Mesendoderm (in vitro differentiated cells): Measurements from ENCODE around the gene PLEKHA1. TPM values are rescaled to one million over a fixed set of nuclear protein-coding genes. Genes with fewer than 3 reads are reported as not detected.

Source experiments
- small RNA-seq: library from polyadenylated mRNA; stranded (forward); fragments of <200 nt; extraction: miRNeasy Mini kit (QIAGEN cat#:217004); gene quantifications from one replicate; pipeline ENCODE3, GENCODE V24; 2013; ENCODE audit not compliant: insufficient read depth

PLEKHA1 gene

Small RNAs within 50 kb of the gene (small RNA-seq; reads per million reads assigned to genes)
- gene MIR3941 = 0.54 reads per million
- gene RNU6-728P = not detected
